D341Med (cell line): ENCODE results near the gene NR1H2.
A peak's percentile ranks its signal among the peaks of the same experiment; 100 is the strongest.
"Not testable (repeated sequence)": the region's sequence is repeated elsewhere in the genome, so short reads cannot be mapped to it uniquely, and the experiment has no call there.

Experiments used
- DNase-seq: peaks from one replicate; pipeline ENCODE4 v3.0.0; 2012; ENCODE audit warnings: low spot score

Gene NR1H2

GRCh38 chr19:50378169-50378862, 2.1 kb downstream of the NR1H2 start:
- DNase-seq = no peak

GRCh38 chr19:50378863-50379236, 2.6 kb downstream of the NR1H2 start:
- DNase-seq = no peak

GRCh38 chr19:50379602-50380001, 3.3 kb downstream of the NR1H2 start:
- no peak for DNase-seq

GRCh38 chr19:50380137-50380536, 3.9 kb downstream of the NR1H2 start:
- no peak for DNase-seq

- no peak for DNase-seq
These were observed 4.5 kb downstream of the NR1H2 start for GRCh38 chr19:50380751-50381151.

GRCh38 chr19:50381881-50382729, 5.8 kb downstream of the NR1H2 start:
- no peak for DNase-seq

- peak; percentile 39 for DNase-seq
These were observed 7.0 kb downstream of the NR1H2 start for GRCh38 chr19:50383001-50383851.

GRCh38 chr19:50383852-50384684, 7.8 kb downstream of the NR1H2 start, which contains the start of gene POLD1:
TSS of gene POLD1 (plus strand) at chr19:50384347. CDS start at chr19:50398852, 14,505 bp downstream.
- DNase-seq = peak; percentile 98

GRCh38 chr19:50384685-50385535, 8.7 kb downstream of the NR1H2 start:
- no peak for DNase-seq

GRCh38 chr19:50387176-50387867, 11.1 kb downstream of the NR1H2 start:
- DNase-seq = no peak

GRCh38 chr19:50387868-50388245, 11.6 kb downstream of the NR1H2 start:
- DNase-seq = no peak

GRCh38 chr19:50390295-50390694, 14.0 kb downstream of the NR1H2 start:
- DNase-seq = not testable (repeated sequence)

- not testable (repeated sequence) for DNase-seq
These were observed 14.7 kb downstream of the NR1H2 start for GRCh38 chr19:50390952-50391351.

GRCh38 chr19:50392759-50393158, 16.5 kb downstream of the NR1H2 start:
- no peak for DNase-seq

GRCh38 chr19:50393589-50393988, 17.3 kb downstream of the NR1H2 start:
- DNase-seq = no peak

GRCh38 chr19:50394017-50394416, 17.8 kb downstream of the NR1H2 start:
- DNase-seq = no peak

GRCh38 chr19:50398675-50399367, 22.6 kb downstream of the NR1H2 start:
- peak; percentile 21 for DNase-seq

- DNase-seq = peak; percentile 14
These were observed 23.1 kb downstream of the NR1H2 start for GRCh38 chr19:50399368-50399745.
